Spleen (tissue), 7 donors: ENCODE results near the gene PACSIN3.

Experiments
- POLR2A ChIP-seq, 3 donors: fragments of 450-650 bp; IDR thresholded peaks; one replicate each; pipeline ENCODE4 v1.5.1; 2017; ENCODE audit warnings: antibody characterized with exemption in 3 of 3, mild to moderate bottlenecking in 1 of 3
- POLR2AphosphoS5 ChIP-seq, 3 donors: sonication (generic); formaldehyde crosslinking; IDR thresholded peaks; one replicate each; pipeline ENCODE4 v1.5.1; 2017; ENCODE audit warnings: antibody characterized with exemption in 3 of 3
- TF ChIP-seq, protein P1 (sequence below), 11 experiments: fragments of 200-600 bp in 7 of 11; fragments of 450-650 bp in 4 of 11; sonication (generic) in 4 of 11; IDR thresholded peaks in 8 of 11; conservative IDR thresholded peaks in 3 of 11; 1 replicate in 7 of 11; 2 replicates in 4 of 11; pipeline versions ENCODE4 v1.4.0 to v1.8.0; 2016 to 2021; ENCODE audit warnings: antibody characterized with exemption in 11 of 11, inconsistent platforms in 4 of 11, mild to moderate bottlenecking in 1 of 11
- donor health status: DM: no; HTN: no; CAD: no; lungs with moderate emphysema.
- donor health status: DM: no; HTN: no; CAD: no.
- donor health status: DM: no; HTN: no; CAD: no.

- TF ChIP-seq, protein P1, sequence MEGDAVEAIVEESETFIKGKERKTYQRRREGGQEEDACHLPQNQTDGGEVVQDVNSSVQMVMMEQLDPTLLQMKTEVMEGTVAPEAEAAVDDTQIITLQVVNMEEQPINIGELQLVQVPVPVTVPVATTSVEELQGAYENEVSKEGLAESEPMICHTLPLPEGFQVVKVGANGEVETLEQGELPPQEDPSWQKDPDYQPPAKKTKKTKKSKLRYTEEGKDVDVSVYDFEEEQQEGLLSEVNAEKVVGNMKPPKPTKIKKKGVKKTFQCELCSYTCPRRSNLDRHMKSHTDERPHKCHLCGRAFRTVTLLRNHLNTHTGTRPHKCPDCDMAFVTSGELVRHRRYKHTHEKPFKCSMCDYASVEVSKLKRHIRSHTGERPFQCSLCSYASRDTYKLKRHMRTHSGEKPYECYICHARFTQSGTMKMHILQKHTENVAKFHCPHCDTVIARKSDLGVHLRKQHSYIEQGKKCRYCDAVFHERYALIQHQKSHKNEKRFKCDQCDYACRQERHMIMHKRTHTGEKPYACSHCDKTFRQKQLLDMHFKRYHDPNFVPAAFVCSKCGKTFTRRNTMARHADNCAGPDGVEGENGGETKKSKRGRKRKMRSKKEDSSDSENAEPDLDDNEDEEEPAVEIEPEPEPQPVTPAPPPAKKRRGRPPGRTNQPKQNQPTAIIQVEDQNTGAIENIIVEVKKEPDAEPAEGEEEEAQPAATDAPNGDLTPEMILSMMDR (IDR thresholded peaks at IDR 0.05 in 8 of 11, conservative IDR thresholded peaks at IDR 0.05 in 3 of 11) = no peak
- TF ChIP-seq POLR2A (IDR thresholded peaks at IDR 0.05) (no peak), POLR2AphosphoS5 (IDR thresholded peaks at IDR 0.05) (no peak)
These were observed 38.6 kb downstream of the PACSIN3 start for GRCh38 chr11:47147681-47148080.
